GM18951 (cell line): Measurements from ENCODE around the gene AKT2.

Experiments
- POLR2A ChIP-seq: IDR thresholded peaks from 4 replicates; pipeline ENCODE4 v1.6.1; 2011; ENCODE audit warnings: mild to moderate bottlenecking; ENCODE audit not compliant: insufficient read length, insufficient read depth; ENCODE audit errors: extremely low read depth
- in situ Hi-C: fragments of 300-500 bp; cut with MboI; formaldehyde crosslinking; loops from one replicate; pipeline ENCODE4 v1.12.0; 2022; ENCODE audit warnings: low sequenced_read_pairs, mixed read lengths, inconsistent platforms; ENCODE audit not compliant: unreplicated experiment

AKT2 gene

GRCh38 chr19:40249201-40249600 is 35.9 kb downstream of the AKT2 start:
- TF ChIP-seq POLR2A: no peak
- in situ Hi-C loops: no loop called here

- in situ Hi-C loops: no loop called here
- no peak for TF ChIP-seq POLR2A
Measured at GRCh38 chr19:40247735-40248262, 37.3 kb downstream of the AKT2 start.

GRCh38 chr19:40247178-40247577 is 38.0 kb downstream of the AKT2 start:
- in situ Hi-C loops: no loop called here
- no peak for TF ChIP-seq POLR2A

- in situ Hi-C loops: no loop called here
- TF ChIP-seq POLR2A: no peak
Measured at GRCh38 chr19:40246292-40247073, 38.7 kb downstream of the AKT2 start.

- in situ Hi-C loops: no loop called here
- TF ChIP-seq POLR2A: no peak
Measured at GRCh38 chr19:40245506-40246128, 39.5 kb downstream of the AKT2 start.

- in situ Hi-C loops: no loop called here
- no peak for TF ChIP-seq POLR2A
Measured at GRCh38 chr19:40244579-40245317, 40.4 kb downstream of the AKT2 start.

- no peak for TF ChIP-seq POLR2A
- in situ Hi-C loops: no loop called here
Measured at GRCh38 chr19:40243181-40243580, 42.0 kb downstream of the AKT2 start.

GRCh38 chr19:40242480-40242879 is 42.7 kb downstream of the AKT2 start:
- in situ Hi-C loops: no loop called here
- TF ChIP-seq POLR2A: no peak

GRCh38 chr19:40241809-40242384 is 43.2 kb downstream of the AKT2 start:
- in situ Hi-C loops: no loop called here
- TF ChIP-seq POLR2A: no peak

GRCh38 chr19:40241125-40241808 is 43.9 kb downstream of the AKT2 start:
- TF ChIP-seq POLR2A: no peak
- in situ Hi-C loops: no loop called here

- in situ Hi-C loops: no loop called here
- TF ChIP-seq POLR2A: no peak
Measured at GRCh38 chr19:40240332-40240731, 44.8 kb downstream of the AKT2 start.

GRCh38 chr19:40239415-40240226 is 45.5 kb downstream of the AKT2 start:
- in situ Hi-C loops: no loop called here

GRCh38 chr19:40238775-40239174 is 46.4 kb downstream of the AKT2 start:
- no peak for TF ChIP-seq POLR2A
- in situ Hi-C loops: no loop called here

More at GRCh38 chr19:40239415-40240226, 45.5 kb downstream of the AKT2 start:
- TF ChIP-seq POLR2A: no peak
